GM12801 (cell line): ENCODE data around the gene SUGT1.

Source experiments
- CTCF ChIP-seq: IDR thresholded peaks from one replicate; pipeline ENCODE4 v1.5.1; 2011; ENCODE audit warnings: control low read depth; ENCODE audit not compliant: insufficient read length; ENCODE audit errors: extremely low read depth

SUGT1 gene

GRCh38 chr13:52644108-52644507 is 8.5 kb upstream of the SUGT1 start:
- no peak for TF ChIP-seq CTCF

GRCh38 chr13:52646967-52647366 is 5.7 kb upstream of the SUGT1 start:
- TF ChIP-seq CTCF: no peak

- no peak for TF ChIP-seq CTCF
Observed at GRCh38 chr13:52650731-52651130, 1.9 kb upstream of the SUGT1 start.

- no peak for TF ChIP-seq CTCF
Observed at GRCh38 chr13:52651897-52652195, 790 bp upstream of the SUGT1 start.

GRCh38 chr13:52652980-52653303 is 306 bp downstream of the SUGT1 start:
- no peak for TF ChIP-seq CTCF

DNA sequence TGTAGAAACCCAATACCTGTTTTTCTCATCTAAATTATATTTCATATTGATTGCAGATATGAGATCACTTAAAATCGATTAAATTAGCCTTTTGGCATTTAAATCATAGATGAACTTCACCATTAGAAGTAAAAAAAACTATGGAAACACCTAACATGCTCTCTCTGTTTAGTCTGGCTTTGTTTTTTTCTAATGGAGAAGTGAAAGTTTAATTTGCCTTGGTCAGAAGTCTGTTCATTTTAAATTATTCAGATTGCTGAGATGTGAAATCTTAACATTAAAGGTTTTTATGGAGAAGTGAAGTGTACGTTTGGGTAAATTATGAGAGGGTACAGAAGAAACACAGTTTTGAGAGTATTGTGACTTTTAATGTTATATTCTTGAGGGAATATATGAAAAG is 6.7 kb downstream of the SUGT1 start:
- TF ChIP-seq CTCF: no peak

- TF ChIP-seq CTCF: no peak
Observed at GRCh38 chr13:52664272-52664671, 11.6 kb downstream of the SUGT1 start.

- TF ChIP-seq CTCF: no peak
Observed at GRCh38 chr13:52665325-52665724, 12.7 kb downstream of the SUGT1 start.
